Right lobe of liver (tissue), 6 donors: ENCODE measurements around the gene RGS2. TPM values are rescaled to one million over a fixed set of nuclear protein-coding genes. Genes with fewer than 3 reads are reported as not detected.

ENCODE experiments used
- ATAC-seq, 4 donors: fragments of 200-7000 bp; cut with Tn5 transposase; one replicate each; pipeline ENCODE4 v1.9.1; 2020; ENCODE audit warnings: mild to moderate bottlenecking in 4 of 4, moderate library complexity in 4 of 4
- DNase-seq, 3 donors: peaks; one replicate each; pipeline ENCODE4 v3.0.0-alpha.2; 2020
- H3K27ac ChIP-seq, 3 donors: fragments of 200-600 bp; one replicate each; pipeline ENCODE4 v1.8.0; 2022
- H3K27me3 ChIP-seq, 2 donors: fragments of 200-600 bp; one replicate each; pipeline ENCODE4 v1.8.0; 2022
- H3K36me3 ChIP-seq, 4 donors: fragments of 200-600 bp; sonication (generic) in 1 of 4; one replicate each; pipeline versions ENCODE4 v1.5.1 to v1.8.0; 2017 to 2022; ENCODE audit warnings: control low read depth in 1 of 4
- H3K4me1 ChIP-seq, 4 donors: fragments of 200-600 bp; sonication (generic) in 1 of 4; one replicate each; pipeline versions ENCODE4 v1.5.1 to v1.8.0; 2017 to 2022; ENCODE audit warnings: control low read depth in 1 of 4
- H3K4me3 ChIP-seq, 3 donors: fragments of 200-600 bp; one replicate each; pipeline ENCODE4 v1.8.0; 2022
- H3K9me3 ChIP-seq, 4 donors: fragments of 200-600 bp; sonication (generic) in 1 of 4; one replicate each; pipeline versions ENCODE4 v1.5.1 to v1.8.0; 2017 to 2022; ENCODE audit warnings: control low read depth in 1 of 4
- POLR2A ChIP-seq: fragments of 450-650 bp; IDR thresholded peaks from one replicate; pipeline ENCODE4 v1.6.1; 2017; ENCODE audit warnings: antibody characterized with exemption, mild to moderate bottlenecking
- WGBS: methylation state at CpG from one replicate; pipeline ENCODE4 v1.1.6; 2018; ENCODE audit warnings: low coverage, low lambda C conversion rate; ENCODE audit not compliant: insufficient coverage; ENCODE audit errors: missing lambda C conversion rate; 5-methylcytosine and 5-hydroxymethylcytosine counted together
- intact Hi-C, 2 donors: fragments of 100-400 bp; cut with DNase I; formaldehyde crosslinking; loops; one replicate each; pipeline versions ENCODE4 v1.11.2 to v1.14.1; 2022
- long read RNA-seq: library from polyadenylated mRNA; unstranded; transcript quantifications from one replicate; pipeline ENCODE4 v2.0.0, GENCODE V29; 2019
- total RNA-seq, 6 experiments: library from RNA; depleted of rRNA in 2 of 6; stranded (reverse); fragments of >200 nt in 2 of 6; fragmentation: NEBNext Ultra II Directional in 3 of 6; extraction: Animal tissue kit (Norgen Biotek cat#: 25700) in 3 of 6; gene quantifications; one replicate each; pipeline versions ENCODE4 v1.1.0 to v1.2.4, GENCODE V29; 2016 to 2023
- TF ChIP-seq, protein P1 (sequence below), 4 donors: fragments of 200-600 bp in 3 of 4; fragments of 450-650 bp in 1 of 4; IDR thresholded peaks; one replicate each; pipeline versions ENCODE4 v1.5.1 to v1.8.0; 2016 to 2022; ENCODE audit warnings: antibody characterized with exemption in 4 of 4, mild to moderate bottlenecking in 2 of 4
- donor health status: DM: no; HTN: yes; CAD: no.
- donor health status: DM: no; HTN: no; CAD: no.
- donor health status: DM: no; HTN: no; CAD: no.
- donor health status: DM: no; HTN: yes; CAD: no.
- donor health status: DM: no; HTN: yes; CAD: no.

RGS2 gene, protein sequence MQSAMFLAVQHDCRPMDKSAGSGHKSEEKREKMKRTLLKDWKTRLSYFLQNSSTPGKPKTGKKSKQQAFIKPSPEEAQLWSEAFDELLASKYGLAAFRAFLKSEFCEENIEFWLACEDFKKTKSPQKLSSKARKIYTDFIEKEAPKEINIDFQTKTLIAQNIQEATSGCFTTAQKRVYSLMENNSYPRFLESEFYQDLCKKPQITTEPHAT
- total RNA-seq: 10 to 100 TPM in 1 of 6 experiments, 1 to 10 TPM in 5; 2.5 to 10.9 (median 5.2) TPM
- long read RNA-seq, partial matches to known transcripts: 0 of 1 reads
- long read RNA-seq, other reads (novel, unspliced or antisense): 0 of 1 reads

DNA sequence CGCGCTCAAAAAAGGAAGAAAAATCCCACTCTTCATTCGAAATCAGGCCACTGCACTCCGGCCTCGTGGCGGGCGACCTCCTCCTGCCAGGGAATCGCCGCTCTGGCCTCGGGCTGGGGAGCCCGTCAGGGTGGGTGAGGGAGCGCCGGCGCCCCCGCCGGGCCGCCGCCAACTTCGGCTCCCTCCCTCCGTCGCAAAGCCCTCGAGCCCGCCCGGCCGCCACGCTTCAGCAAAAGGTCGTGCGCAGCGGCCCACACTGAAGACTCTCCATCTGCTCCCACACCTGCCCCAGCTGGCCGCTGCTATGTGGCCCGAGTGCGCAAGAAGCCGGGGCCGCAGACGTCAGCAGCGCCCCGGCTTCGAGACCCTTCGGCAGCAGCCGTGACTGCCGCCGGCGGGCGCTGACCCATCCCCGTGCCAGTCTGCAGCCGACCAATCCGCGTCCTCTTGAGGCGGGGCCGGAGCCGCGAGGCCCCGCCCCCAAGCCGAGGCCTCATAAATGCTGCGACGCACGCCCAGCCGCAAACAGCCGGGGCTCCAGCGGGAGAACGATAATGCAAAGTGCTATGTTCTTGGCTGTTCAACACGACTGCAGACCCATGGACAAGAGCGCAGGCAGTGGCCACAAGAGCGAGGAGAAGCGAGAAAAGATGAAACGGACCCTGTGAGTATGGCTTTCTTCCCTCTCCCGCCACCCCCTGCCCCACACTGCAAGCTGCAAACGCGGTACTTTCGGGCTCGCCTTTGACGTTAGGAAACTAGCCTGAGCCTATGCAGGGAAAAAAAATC, at the start of gene RGS2:
Gene RGS2, plus strand, starts transcription at position 522 of the 789 bp plus-strand sequence. Its CDS starts 33 bp downstream, at position 555.
- under 1% methylated on average over 23 of the region's 72 CpGs for WGBS
- Histone ChIP-seq H3K4me1 (peaks cover 0 to 5% (median 0%) of the 10 kb centered on the region in 4 donors), H3K27me3 (no peaks in the 10 kb centered on the region), H3K4me3 (peak within 1 kb of the TSS; percentile 51 to 64 (median 60)), H3K9me3 (no peaks in the 10 kb centered on the region), H3K36me3 (no peaks in the 10 kb centered on the region), H3K27ac (peak within 1 kb of the TSS; percentile 75 to 83 (median 83))
- ATAC-seq: peak; percentile 95 to 99 (median 98)
- intact Hi-C loops: loop anchor here (5.0 to 10.0 kb wide), 2 partner anchors 209 to 216 kb away; no protein-coding TSS in a partner anchor
- DNase-seq: peak; percentile 94 to 95 (median 94)
- TF ChIP-seq POLR2A: peak; percentile 98
- TF ChIP-seq, protein P1, sequence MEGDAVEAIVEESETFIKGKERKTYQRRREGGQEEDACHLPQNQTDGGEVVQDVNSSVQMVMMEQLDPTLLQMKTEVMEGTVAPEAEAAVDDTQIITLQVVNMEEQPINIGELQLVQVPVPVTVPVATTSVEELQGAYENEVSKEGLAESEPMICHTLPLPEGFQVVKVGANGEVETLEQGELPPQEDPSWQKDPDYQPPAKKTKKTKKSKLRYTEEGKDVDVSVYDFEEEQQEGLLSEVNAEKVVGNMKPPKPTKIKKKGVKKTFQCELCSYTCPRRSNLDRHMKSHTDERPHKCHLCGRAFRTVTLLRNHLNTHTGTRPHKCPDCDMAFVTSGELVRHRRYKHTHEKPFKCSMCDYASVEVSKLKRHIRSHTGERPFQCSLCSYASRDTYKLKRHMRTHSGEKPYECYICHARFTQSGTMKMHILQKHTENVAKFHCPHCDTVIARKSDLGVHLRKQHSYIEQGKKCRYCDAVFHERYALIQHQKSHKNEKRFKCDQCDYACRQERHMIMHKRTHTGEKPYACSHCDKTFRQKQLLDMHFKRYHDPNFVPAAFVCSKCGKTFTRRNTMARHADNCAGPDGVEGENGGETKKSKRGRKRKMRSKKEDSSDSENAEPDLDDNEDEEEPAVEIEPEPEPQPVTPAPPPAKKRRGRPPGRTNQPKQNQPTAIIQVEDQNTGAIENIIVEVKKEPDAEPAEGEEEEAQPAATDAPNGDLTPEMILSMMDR (IDR thresholded peaks at IDR 0.05): peak in 1 of 4 donors; percentile 27

DNA sequence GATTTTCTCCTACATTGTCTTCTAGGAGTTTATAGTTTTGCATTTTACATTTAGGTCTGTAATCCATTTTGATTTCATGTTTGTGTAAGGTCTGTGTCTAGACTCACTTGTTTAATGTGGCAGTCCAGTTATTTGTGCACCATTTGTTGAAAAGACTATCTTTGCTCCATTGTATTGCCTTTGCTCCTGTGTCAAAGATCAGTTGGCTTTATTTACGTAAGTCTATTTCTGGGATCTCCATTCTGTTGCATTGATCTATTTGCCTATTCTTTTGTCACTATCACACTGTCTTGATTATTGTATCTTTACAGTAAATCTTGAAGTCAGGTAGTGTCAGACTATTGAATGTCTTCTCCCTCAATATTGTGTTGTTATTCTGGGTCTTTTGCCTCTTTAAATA, 49.7 kb upstream of the RGS2 start:
- 32% methylated on average over 1 of the region's 1 CpG for WGBS
- no peaks in the 10 kb centered on the region for H3K27me3 ChIP-seq
- intact Hi-C loops: no loop called here
- DNase-seq: no peak
- H3K27ac ChIP-seq: no peak overlapping the region
- H3K36me3 ChIP-seq: no peaks in the 10 kb centered on the region
- no peaks in the 10 kb centered on the region for H3K9me3 ChIP-seq
- ATAC-seq: no peak
- peaks cover 0 to 3% (median 0%) of the 10 kb centered on the region in 4 donors for H3K4me1 ChIP-seq
- no peak overlapping the region for H3K4me3 ChIP-seq
- TF ChIP-seq, protein P1 (IDR thresholded peaks at IDR 0.05): no peak
- no peak for TF ChIP-seq POLR2A

DNA sequence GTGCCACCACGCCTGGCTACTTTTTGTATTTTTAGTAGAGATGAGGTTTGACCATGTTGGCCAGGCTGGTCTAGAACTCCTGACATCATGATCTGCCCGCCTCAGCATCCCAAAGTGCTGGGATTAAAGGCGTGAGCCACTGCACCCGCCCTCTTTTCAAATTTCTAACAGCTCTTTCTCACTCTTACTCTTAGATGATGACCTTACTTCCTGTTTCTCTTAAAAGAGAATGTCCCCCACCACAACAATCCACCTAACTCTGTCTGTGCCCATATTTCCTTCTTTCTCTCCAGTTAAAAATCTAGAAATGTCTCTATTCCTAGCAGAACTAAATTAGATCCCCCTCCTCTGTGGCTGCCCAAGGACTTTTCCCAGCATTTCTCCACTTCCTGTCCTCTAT, 46.6 kb upstream of the RGS2 start:
- TF ChIP-seq, protein P1 (IDR thresholded peaks at IDR 0.05): no peak
- TF ChIP-seq POLR2A: no peak
- Histone ChIP-seq H3K4me3 (no peak overlapping the region), H3K27me3 (no peaks in the 10 kb centered on the region), H3K4me1 (peaks cover 0 to 3% (median 0%) of the 10 kb centered on the region in 4 donors), H3K9me3 (no peaks in the 10 kb centered on the region), H3K36me3 (no peaks in the 10 kb centered on the region), H3K27ac (no peak overlapping the region)
- ATAC-seq (no peak), DNase-seq (no peak)
- intact Hi-C loops: no loop called here
- 72% methylated on average over 2 of the region's 4 CpGs for WGBS

DNA sequence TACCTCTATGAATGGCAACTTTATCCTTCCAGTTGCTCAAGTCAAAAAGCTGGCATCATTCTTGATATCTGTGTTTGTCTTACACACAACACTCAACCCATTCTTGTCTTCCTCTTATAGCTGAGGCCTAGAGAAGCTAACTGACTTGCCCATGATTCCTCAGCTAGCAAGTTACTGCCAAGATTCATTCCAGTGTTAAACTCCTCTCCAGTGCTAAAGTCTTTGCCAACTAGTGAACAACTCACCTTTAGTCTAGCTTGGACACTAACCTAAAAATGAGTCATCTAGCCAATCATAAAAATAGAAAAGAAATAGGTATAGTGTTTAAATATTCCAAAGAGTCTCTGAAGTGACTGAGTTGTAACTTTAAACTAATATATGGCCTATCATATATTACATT, 45.6 kb upstream of the RGS2 start:
- DNase-seq (no peak), ATAC-seq (no peak)
- H3K9me3 ChIP-seq: no peaks in the 10 kb centered on the region
- no peak for TF ChIP-seq POLR2A
- TF ChIP-seq, protein P1 (IDR thresholded peaks at IDR 0.05): no peak
- peaks cover 0 to 3% (median 0%) of the 10 kb centered on the region in 4 donors for H3K4me1 ChIP-seq
- intact Hi-C loops: no loop called here
- no peak overlapping the region for H3K4me3 ChIP-seq
- H3K36me3 ChIP-seq: no peaks in the 10 kb centered on the region
- H3K27me3 ChIP-seq: no peaks in the 10 kb centered on the region
- H3K27ac ChIP-seq: no peak overlapping the region
